ENCODE data around the gene C16orf96.

The C16orf96 gene

GRCh38 chr16:4533490-4533889 is 22.6 kb upstream of the C16orf96 start:
- no peak for TF ChIP-seq CTCF (IDR thresholded peaks at IDR 0.05; ENCODE audit: control insufficient read depth, insufficient read depth, low read depth, low read length, missing control alignments)
- no peak overlapping the region for H3K4me3 ChIP-seq (ENCODE audit: control insufficient read depth, low read depth, low read length)
- no peak for DNase-seq (ENCODE audit: low read depth)

- DNase-seq (ENCODE audit: low read depth) = no peak
- no peak for TF ChIP-seq CTCF (IDR thresholded peaks at IDR 0.05; ENCODE audit: control insufficient read depth, insufficient read depth, low read depth, low read length, missing control alignments)
- H3K4me3 ChIP-seq (ENCODE audit: control insufficient read depth, low read depth, low read length) = no peak overlapping the region
Observed at GRCh38 chr16:4534151-4534790, 21.9 kb upstream of the C16orf96 start.

- TF ChIP-seq CTCF (IDR thresholded peaks at IDR 0.05; ENCODE audit: control insufficient read depth, insufficient read depth, low read depth, low read length, missing control alignments) = no peak
- H3K4me3 ChIP-seq (ENCODE audit: control insufficient read depth, low read depth, low read length) = no peak overlapping the region
- no peak for DNase-seq (ENCODE audit: low read depth)
Observed at GRCh38 chr16:4535627-4536108, 20.5 kb upstream of the C16orf96 start.

- no peak overlapping the region for H3K4me3 ChIP-seq (ENCODE audit: control insufficient read depth, low read depth, low read length)
- no peak for TF ChIP-seq CTCF (IDR thresholded peaks at IDR 0.05; ENCODE audit: control insufficient read depth, insufficient read depth, low read depth, low read length, missing control alignments)
- no peak for DNase-seq (ENCODE audit: low read depth)
Observed at GRCh38 chr16:4536391-4537106, 19.6 kb upstream of the C16orf96 start.

GRCh38 chr16:4537376-4538343 is 18.5 kb upstream of the C16orf96 start:
- DNase-seq (ENCODE audit: low read depth) = no peak
- peak overlapping the region; percentile 62 for H3K4me3 ChIP-seq (ENCODE audit: control insufficient read depth, low read depth, low read length)
- no peak for TF ChIP-seq CTCF (IDR thresholded peaks at IDR 0.05; ENCODE audit: control insufficient read depth, insufficient read depth, low read depth, low read length, missing control alignments)

Data from AG09309 (cell line).